ENCODE data around the gene KRT84. TPM values are rescaled to one million over a fixed set of nuclear protein-coding genes. Genes with fewer than 3 reads are reported as not detected.

Gene KRT84
- total RNA-seq, 1 experiment from 2014 or later, result not detected

DNA sequence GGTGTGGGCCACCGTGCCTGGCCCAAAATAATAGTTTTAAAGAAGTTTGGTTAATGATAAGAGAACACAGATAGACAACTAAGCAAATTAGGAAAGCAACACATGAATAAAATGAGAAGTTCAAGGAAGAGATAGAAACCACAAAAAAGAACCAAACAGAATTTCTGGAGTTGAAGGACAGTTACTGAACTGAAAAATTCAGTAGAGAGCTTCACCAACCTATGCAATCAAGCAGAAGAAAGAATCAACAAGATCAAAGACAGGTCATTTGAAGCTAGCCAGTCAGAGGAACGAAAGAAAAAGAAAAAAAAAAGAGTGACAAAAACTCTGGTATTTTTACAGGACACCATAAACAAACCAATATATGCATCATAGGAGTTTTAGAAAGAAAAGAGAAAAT is 48.8 kb downstream of the KRT84 start:
- no peaks in the 10 kb centered on the region; the same call in 1 of the 2 replicates for H3K9me3 Mint-ChIP-seq
- no peak overlapping the region for H3K4me3 Mint-ChIP-seq
- ATAC-seq, result no peak
- peaks cover 7% of the 10 kb centered on the region for H3K4me1 Mint-ChIP-seq
- no peaks in the 10 kb centered on the region; the same call in 1 of the 2 replicates for H3K27me3 Mint-ChIP-seq (ENCODE audit: low read depth)
- POLR2A ChIA-PET, result no interaction called here
- no peak for DNase-seq (ENCODE audit: low spot score)
- CTCF ChIA-PET, result interaction anchor here (0.8 to 2.0 kb wide), 3 partner anchors 9 to 58 kb away, joined by 4 to 7 read pairs (median 6); no protein-coding TSS in a partner anchor
- no peak overlapping the region for H3K27ac Mint-ChIP-seq
- H3K36me3 Mint-ChIP-seq, result no peaks in the 10 kb centered on the region
- no peak for TF ChIP-seq RELA (CRISPR knock-in tag; IDR thresholded peaks at IDR 0.05; ENCODE audit: borderline replicate concordance)

DNA sequence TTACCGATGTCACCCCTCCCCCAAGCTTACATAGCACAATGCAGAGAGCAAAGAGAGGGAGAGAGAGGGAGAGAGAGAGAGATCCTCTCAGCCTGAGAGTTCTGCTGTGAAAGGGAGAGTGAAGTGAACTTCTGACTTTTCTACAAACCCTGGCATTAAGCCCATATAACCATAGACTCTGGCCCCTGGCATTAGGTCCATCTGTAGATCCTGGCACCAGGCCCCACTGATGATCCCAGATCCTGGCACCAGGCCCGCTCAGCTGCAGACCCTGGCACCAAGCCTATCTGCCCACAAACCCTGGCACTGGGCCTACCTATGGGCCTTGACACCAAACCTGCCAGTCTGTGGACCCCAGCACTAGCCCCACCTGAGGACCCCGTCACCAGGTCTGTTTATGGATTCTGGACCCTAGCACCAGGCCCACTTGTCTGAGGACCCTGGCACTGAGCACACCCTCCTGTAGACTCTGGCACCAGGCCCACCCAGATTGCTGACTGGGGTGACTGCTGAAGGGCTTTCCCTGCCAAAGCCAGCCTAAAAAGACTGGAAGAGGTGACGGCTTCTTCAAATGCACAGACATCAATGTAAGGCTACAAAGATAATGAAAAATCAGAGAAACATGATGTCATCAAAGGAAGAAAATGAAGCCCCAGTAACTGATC is 49.7 kb downstream of the KRT84 start:
- no peak overlapping the region for H3K4me3 Mint-ChIP-seq
- DNase-seq (ENCODE audit: low spot score), result no peak
- TF ChIP-seq, protein P1, sequence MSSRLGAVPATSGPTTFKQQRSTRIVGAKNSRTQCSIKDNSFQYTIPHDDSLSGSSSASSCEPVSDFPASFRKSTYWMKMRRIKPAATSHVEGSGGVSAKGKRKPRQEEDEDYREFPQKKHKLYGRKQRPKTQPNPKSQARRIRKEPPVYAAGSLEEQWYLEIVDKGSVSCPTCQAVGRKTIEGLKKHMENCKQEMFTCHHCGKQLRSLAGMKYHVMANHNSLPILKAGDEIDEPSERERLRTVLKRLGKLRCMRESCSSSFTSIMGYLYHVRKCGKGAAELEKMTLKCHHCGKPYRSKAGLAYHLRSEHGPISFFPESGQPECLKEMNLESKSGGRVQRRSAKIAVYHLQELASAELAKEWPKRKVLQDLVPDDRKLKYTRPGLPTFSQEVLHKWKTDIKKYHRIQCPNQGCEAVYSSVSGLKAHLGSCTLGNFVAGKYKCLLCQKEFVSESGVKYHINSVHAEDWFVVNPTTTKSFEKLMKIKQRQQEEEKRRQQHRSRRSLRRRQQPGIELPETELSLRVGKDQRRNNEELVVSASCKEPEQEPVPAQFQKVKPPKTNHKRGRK (CRISPR knock-in tag; IDR thresholded peaks at IDR 0.05; ENCODE audit: borderline replicate concordance), result no peak
- TF ChIP-seq, protein P2, sequence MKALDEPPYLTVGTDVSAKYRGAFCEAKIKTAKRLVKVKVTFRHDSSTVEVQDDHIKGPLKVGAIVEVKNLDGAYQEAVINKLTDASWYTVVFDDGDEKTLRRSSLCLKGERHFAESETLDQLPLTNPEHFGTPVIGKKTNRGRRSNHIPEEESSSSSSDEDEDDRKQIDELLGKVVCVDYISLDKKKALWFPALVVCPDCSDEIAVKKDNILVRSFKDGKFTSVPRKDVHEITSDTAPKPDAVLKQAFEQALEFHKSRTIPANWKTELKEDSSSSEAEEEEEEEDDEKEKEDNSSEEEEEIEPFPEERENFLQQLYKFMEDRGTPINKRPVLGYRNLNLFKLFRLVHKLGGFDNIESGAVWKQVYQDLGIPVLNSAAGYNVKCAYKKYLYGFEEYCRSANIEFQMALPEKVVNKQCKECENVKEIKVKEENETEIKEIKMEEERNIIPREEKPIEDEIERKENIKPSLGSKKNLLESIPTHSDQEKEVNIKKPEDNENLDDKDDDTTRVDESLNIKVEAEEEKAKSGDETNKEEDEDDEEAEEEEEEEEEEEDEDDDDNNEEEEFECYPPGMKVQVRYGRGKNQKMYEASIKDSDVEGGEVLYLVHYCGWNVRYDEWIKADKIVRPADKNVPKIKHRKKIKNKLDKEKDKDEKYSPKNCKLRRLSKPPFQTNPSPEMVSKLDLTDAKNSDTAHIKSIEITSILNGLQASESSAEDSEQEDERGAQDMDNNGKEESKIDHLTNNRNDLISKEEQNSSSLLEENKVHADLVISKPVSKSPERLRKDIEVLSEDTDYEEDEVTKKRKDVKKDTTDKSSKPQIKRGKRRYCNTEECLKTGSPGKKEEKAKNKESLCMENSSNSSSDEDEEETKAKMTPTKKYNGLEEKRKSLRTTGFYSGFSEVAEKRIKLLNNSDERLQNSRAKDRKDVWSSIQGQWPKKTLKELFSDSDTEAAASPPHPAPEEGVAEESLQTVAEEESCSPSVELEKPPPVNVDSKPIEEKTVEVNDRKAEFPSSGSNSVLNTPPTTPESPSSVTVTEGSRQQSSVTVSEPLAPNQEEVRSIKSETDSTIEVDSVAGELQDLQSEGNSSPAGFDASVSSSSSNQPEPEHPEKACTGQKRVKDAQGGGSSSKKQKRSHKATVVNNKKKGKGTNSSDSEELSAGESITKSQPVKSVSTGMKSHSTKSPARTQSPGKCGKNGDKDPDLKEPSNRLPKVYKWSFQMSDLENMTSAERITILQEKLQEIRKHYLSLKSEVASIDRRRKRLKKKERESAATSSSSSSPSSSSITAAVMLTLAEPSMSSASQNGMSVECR (CRISPR knock-in tag; IDR thresholded peaks at IDR 0.05; ENCODE audit: borderline replicate concordance), result no peak
- TF ChIP-seq, protein P3, sequence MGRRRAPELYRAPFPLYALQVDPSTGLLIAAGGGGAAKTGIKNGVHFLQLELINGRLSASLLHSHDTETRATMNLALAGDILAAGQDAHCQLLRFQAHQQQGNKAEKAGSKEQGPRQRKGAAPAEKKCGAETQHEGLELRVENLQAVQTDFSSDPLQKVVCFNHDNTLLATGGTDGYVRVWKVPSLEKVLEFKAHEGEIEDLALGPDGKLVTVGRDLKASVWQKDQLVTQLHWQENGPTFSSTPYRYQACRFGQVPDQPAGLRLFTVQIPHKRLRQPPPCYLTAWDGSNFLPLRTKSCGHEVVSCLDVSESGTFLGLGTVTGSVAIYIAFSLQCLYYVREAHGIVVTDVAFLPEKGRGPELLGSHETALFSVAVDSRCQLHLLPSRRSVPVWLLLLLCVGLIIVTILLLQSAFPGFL (CRISPR knock-in tag; IDR thresholded peaks at IDR 0.05; ENCODE audit: borderline replicate concordance), result no peak
- TF ChIP-seq GTF2I (CRISPR knock-in tag; conservative IDR thresholded peaks at IDR 0.05) (no peak), TCF7 (CRISPR knock-in tag; IDR thresholded peaks at IDR 0.05; ENCODE audit: low read depth) (no peak), ZNF219 (CRISPR knock-in tag; IDR thresholded peaks at IDR 0.05; ENCODE audit: borderline replicate concordance) (no peak), ZNF121 (CRISPR knock-in tag; IDR thresholded peaks at IDR 0.05) (no peak), SMAD4 (CRISPR knock-in tag; IDR thresholded peaks at IDR 0.05) (no peak), ZNF416 (CRISPR knock-in tag; IDR thresholded peaks at IDR 0.05) (no peak), ZNF138 (CRISPR knock-in tag; conservative IDR thresholded peaks at IDR 0.05) (no peak), NFE2L1 (CRISPR knock-in tag; IDR thresholded peaks at IDR 0.05) (no peak), CREM (CRISPR knock-in tag; IDR thresholded peaks at IDR 0.05) (no peak), ELF4 (CRISPR knock-in tag; IDR thresholded peaks at IDR 0.05; ENCODE audit: low read depth) (no peak), FOXP1 (CRISPR knock-in tag; IDR thresholded peaks at IDR 0.05; ENCODE audit: borderline replicate concordance) (no peak)
- TF ChIP-seq, protein P4, sequence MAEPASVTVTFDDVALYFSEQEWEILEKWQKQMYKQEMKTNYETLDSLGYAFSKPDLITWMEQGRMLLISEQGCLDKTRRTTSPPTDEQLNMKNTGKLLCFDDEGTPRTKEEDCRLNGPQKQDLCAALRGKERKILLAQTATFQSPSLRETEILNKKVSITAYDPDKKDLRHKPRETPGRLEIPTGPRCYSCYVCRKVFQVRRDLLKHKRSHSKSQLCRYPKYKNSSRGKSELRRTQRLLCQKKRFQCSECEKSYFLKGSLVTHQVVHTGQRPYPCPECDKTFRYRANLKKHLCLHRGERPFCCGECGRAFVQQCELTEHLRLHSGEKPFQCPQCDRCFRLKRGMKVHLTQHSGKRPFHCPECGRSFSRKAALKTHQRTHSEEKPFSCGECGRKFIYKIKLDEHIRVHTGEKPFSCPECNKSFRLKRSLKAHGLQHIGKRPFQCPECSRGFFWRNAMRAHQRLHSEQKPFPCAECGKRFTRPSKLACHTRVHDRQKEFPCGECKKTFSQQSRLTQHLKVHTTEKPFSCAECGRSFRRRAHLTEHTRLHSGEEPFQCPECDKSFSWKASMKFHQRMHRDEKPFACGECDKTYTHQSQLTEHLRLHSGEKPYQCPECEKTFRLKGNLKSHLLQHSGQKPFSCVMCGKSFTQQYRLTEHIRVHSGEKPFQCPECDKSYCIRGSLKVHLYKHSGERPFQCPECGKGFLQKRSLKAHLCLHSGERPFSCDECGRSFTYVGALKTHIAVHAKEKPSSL (CRISPR knock-in tag; conservative IDR thresholded peaks at IDR 0.05), result no peak
- TF ChIP-seq, protein P5, sequence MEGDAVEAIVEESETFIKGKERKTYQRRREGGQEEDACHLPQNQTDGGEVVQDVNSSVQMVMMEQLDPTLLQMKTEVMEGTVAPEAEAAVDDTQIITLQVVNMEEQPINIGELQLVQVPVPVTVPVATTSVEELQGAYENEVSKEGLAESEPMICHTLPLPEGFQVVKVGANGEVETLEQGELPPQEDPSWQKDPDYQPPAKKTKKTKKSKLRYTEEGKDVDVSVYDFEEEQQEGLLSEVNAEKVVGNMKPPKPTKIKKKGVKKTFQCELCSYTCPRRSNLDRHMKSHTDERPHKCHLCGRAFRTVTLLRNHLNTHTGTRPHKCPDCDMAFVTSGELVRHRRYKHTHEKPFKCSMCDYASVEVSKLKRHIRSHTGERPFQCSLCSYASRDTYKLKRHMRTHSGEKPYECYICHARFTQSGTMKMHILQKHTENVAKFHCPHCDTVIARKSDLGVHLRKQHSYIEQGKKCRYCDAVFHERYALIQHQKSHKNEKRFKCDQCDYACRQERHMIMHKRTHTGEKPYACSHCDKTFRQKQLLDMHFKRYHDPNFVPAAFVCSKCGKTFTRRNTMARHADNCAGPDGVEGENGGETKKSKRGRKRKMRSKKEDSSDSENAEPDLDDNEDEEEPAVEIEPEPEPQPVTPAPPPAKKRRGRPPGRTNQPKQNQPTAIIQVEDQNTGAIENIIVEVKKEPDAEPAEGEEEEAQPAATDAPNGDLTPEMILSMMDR (IDR thresholded peaks at IDR 0.05), result no peak
- TF ChIP-seq, protein P6, sequence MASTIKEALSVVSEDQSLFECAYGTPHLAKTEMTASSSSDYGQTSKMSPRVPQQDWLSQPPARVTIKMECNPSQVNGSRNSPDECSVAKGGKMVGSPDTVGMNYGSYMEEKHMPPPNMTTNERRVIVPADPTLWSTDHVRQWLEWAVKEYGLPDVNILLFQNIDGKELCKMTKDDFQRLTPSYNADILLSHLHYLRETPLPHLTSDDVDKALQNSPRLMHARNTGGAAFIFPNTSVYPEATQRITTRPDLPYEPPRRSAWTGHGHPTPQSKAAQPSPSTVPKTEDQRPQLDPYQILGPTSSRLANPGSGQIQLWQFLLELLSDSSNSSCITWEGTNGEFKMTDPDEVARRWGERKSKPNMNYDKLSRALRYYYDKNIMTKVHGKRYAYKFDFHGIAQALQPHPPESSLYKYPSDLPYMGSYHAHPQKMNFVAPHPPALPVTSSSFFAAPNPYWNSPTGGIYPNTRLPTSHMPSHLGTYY (CRISPR knock-in tag; IDR thresholded peaks at IDR 0.05), result no peak
- H3K36me3 Mint-ChIP-seq, result no peaks in the 10 kb centered on the region
- ATAC-seq, result 0 out of 2 replicates have a peak, but pooled peaks have one; percentile 30
- ChIA-PET POLR2A (no interaction called here), CTCF (interaction anchor here (0.6 to 2.0 kb wide), 6 partner anchors 26 to 645 kb away, joined by 3 to 5 read pairs (median 4); no protein-coding TSS in a partner anchor)
- no peaks in the 10 kb centered on the region; the same call in 1 of the 2 replicates for H3K27me3 Mint-ChIP-seq (ENCODE audit: low read depth)
- no peaks in the 10 kb centered on the region; the same call in 1 of the 2 replicates for H3K9me3 Mint-ChIP-seq
- H3K27ac Mint-ChIP-seq, result no peak overlapping the region
- peaks cover 7% of the 10 kb centered on the region for H3K4me1 Mint-ChIP-seq

All from WTC11 (cell line).